ENCODE results near the gene MDFI.

- TF ChIP-seq, protein P1, sequence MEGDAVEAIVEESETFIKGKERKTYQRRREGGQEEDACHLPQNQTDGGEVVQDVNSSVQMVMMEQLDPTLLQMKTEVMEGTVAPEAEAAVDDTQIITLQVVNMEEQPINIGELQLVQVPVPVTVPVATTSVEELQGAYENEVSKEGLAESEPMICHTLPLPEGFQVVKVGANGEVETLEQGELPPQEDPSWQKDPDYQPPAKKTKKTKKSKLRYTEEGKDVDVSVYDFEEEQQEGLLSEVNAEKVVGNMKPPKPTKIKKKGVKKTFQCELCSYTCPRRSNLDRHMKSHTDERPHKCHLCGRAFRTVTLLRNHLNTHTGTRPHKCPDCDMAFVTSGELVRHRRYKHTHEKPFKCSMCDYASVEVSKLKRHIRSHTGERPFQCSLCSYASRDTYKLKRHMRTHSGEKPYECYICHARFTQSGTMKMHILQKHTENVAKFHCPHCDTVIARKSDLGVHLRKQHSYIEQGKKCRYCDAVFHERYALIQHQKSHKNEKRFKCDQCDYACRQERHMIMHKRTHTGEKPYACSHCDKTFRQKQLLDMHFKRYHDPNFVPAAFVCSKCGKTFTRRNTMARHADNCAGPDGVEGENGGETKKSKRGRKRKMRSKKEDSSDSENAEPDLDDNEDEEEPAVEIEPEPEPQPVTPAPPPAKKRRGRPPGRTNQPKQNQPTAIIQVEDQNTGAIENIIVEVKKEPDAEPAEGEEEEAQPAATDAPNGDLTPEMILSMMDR (IDR thresholded peaks at IDR 0.05; ENCODE audit: poor library complexity, severe bottlenecking) = no peak
- no peak for TF ChIP-seq REST (IDR thresholded peaks at IDR 0.05; ENCODE audit: borderline replicate concordance)
- TF ChIP-seq RAD21 (conservative IDR thresholded peaks at IDR 0.05) = no peak
These were observed 15.9 kb upstream of the MDFI start for GRCh38 chr6:41622206-41622988.

Data from neural cell (in vitro differentiated cells).